Ishikawa (cell line): Measurements from ENCODE around the gene AKAP8L.

ENCODE experiments used
- CEBPB ChIP-seq: IDR thresholded peaks from 2 replicates; pipeline ENCODE4 v1.6.1; 2012
- CREB1 ChIP-seq: IDR thresholded peaks from 2 replicates; pipeline ENCODE4 v1.6.1; 2012; ENCODE audit warnings: low read depth
- EGR1 ChIP-seq: IDR thresholded peaks from 2 replicates; pipeline ENCODE4 v1.6.1; 2012
- EP300 ChIP-seq: IDR thresholded peaks from 2 replicates; pipeline ENCODE4 v1.6.1; 2012; ENCODE audit warnings: borderline replicate concordance
- FOXM1 ChIP-seq: IDR thresholded peaks from 2 replicates; pipeline ENCODE4 v1.6.1; 2012; ENCODE audit warnings: low read depth, borderline replicate concordance
- NFIC ChIP-seq: IDR thresholded peaks from 2 replicates; pipeline ENCODE4 v1.6.1; 2012
- RAD21 ChIP-seq: IDR thresholded peaks from 2 replicates; pipeline ENCODE4 v1.6.1; 2012; ENCODE audit warnings: low read depth
- TAF1 ChIP-seq: IDR thresholded peaks from 2 replicates; pipeline ENCODE4 v1.6.1; 2012; ENCODE audit warnings: low read depth, mild to moderate bottlenecking
- TCF12 ChIP-seq: IDR thresholded peaks from 2 replicates; pipeline ENCODE4 v1.6.1; 2012; ENCODE audit warnings: low read depth
- TEAD4 ChIP-seq: IDR thresholded peaks from 2 replicates; pipeline ENCODE4 v1.6.1; 2012
- YY1 ChIP-seq: IDR thresholded peaks from 2 replicates; pipeline ENCODE4 v1.6.1; 2012; ENCODE audit warnings: low read depth
- ZBTB7A ChIP-seq: IDR thresholded peaks from 2 replicates; pipeline ENCODE4 v1.6.1; 2012; ENCODE audit warnings: low read depth
- TF ChIP-seq, protein P1 (sequence below): IDR thresholded peaks from 2 replicates; pipeline ENCODE4 v1.6.1; 2012
- TF ChIP-seq, protein P2 (sequence below): IDR thresholded peaks from 2 replicates; pipeline ENCODE4 v1.6.1; 2012; ENCODE audit warnings: low read depth, mild to moderate bottlenecking
- TF ChIP-seq, protein P3 (sequence below): IDR thresholded peaks from 2 replicates; pipeline ENCODE4 v1.6.1; 2012

AKAP8L gene

DNA sequence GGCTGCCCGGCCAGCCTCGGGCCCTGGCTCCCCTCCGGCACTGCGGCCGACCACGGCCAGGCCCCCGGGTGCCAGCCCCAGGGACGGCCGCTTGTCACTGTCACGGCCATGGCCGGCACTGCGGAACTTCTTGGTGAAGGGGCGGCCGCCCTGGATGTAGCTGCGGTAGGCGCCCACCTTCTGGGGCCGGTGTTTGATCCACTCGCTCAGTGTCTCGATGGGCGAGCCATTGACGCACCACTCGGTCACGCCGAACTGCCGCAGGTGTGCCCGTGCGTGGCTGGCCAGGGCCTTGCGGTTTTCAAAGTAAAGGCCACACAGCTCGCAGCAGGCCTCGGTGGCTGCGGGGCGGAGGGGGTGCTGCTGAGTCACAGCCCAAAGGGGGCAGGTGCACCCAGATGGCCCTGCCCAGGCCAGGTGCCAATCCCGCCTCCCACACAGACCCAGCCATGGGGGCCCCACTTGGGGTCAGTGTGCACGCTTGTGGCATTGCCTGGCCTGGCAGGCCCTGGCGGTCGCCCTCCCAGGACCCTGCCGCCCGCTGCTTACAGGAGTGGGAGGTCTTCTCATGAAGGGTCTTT, 6.0 kb upstream of the AKAP8L start:
- TF ChIP-seq EGR1 (no peak), RAD21 (no peak), CEBPB (no peak), EP300 (no peak), ZBTB7A (no peak), FOXM1 (no peak), YY1 (no peak), TCF12 (no peak), TEAD4 (no peak), TAF1 (no peak), NFIC (no peak), CREB1 (no peak)
- TF ChIP-seq, protein P1, sequence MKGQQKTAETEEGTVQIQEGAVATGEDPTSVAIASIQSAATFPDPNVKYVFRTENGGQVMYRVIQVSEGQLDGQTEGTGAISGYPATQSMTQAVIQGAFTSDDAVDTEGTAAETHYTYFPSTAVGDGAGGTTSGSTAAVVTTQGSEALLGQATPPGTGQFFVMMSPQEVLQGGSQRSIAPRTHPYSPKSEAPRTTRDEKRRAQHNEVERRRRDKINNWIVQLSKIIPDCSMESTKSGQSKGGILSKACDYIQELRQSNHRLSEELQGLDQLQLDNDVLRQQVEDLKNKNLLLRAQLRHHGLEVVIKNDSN, result no peak
- TF ChIP-seq, protein P2, sequence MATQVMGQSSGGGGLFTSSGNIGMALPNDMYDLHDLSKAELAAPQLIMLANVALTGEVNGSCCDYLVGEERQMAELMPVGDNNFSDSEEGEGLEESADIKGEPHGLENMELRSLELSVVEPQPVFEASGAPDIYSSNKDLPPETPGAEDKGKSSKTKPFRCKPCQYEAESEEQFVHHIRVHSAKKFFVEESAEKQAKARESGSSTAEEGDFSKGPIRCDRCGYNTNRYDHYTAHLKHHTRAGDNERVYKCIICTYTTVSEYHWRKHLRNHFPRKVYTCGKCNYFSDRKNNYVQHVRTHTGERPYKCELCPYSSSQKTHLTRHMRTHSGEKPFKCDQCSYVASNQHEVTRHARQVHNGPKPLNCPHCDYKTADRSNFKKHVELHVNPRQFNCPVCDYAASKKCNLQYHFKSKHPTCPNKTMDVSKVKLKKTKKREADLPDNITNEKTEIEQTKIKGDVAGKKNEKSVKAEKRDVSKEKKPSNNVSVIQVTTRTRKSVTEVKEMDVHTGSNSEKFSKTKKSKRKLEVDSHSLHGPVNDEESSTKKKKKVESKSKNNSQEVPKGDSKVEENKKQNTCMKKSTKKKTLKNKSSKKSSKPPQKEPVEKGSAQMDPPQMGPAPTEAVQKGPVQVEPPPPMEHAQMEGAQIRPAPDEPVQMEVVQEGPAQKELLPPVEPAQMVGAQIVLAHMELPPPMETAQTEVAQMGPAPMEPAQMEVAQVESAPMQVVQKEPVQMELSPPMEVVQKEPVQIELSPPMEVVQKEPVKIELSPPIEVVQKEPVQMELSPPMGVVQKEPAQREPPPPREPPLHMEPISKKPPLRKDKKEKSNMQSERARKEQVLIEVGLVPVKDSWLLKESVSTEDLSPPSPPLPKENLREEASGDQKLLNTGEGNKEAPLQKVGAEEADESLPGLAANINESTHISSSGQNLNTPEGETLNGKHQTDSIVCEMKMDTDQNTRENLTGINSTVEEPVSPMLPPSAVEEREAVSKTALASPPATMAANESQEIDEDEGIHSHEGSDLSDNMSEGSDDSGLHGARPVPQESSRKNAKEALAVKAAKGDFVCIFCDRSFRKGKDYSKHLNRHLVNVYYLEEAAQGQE, result no peak
- TF ChIP-seq, protein P3, sequence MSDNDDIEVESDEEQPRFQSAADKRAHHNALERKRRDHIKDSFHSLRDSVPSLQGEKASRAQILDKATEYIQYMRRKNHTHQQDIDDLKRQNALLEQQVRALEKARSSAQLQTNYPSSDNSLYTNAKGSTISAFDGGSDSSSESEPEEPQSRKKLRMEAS, result no peak

DNA sequence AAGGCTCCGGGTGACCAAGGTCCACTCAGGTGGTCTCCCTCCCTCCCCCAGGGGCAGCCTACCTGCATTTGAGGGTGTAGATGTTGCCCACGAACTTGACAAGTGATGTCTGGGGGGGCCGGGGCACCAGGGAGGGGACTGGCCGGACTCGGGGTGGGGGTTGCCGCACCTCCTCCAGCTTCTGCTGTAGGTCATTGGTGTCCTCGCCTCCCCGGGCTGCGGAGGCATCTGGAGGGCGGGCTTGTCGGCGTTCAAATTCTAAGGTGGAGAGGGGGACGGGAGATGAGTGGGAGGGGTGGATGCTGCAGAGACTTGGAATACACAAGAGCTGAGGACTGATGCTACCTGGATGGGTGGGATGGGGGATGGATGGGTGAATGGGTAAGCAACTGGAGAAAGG, 5.3 kb upstream of the AKAP8L start:
- TF ChIP-seq EGR1 (no peak), NFIC (no peak), TEAD4 (no peak), TAF1 (no peak), EP300 (no peak), CEBPB (no peak), YY1 (no peak), RAD21 (no peak), FOXM1 (no peak), TCF12 (no peak), CREB1 (no peak), ZBTB7A (no peak)
- TF ChIP-seq, protein P2, result no peak
- TF ChIP-seq, protein P1, result no peak
- TF ChIP-seq, protein P3, result no peak

DNA sequence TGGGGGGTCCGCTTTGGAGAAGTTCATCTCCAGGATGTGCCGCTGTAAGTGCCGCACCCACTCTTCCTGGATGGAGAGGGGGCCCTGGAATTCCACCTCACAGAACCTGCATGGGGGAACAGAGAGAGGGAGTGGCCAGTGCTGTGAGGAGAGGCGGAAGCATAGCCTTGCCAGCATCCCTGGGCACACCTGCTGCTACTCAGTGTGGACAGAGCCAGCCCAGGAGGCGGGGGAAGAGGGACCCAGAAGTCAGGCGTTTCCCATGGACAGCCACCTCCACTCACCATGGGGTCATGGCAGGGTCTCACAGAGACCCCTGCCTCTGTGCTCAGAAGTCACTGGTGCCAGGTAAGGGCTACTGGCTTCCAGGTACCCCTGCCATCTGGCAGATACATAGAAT, 4.3 kb upstream of the AKAP8L start:
- TF ChIP-seq RAD21 (no peak), TCF12 (no peak), TEAD4 (no peak), ZBTB7A (no peak), NFIC (no peak)
- TF ChIP-seq, protein P1, result no peak

DNA sequence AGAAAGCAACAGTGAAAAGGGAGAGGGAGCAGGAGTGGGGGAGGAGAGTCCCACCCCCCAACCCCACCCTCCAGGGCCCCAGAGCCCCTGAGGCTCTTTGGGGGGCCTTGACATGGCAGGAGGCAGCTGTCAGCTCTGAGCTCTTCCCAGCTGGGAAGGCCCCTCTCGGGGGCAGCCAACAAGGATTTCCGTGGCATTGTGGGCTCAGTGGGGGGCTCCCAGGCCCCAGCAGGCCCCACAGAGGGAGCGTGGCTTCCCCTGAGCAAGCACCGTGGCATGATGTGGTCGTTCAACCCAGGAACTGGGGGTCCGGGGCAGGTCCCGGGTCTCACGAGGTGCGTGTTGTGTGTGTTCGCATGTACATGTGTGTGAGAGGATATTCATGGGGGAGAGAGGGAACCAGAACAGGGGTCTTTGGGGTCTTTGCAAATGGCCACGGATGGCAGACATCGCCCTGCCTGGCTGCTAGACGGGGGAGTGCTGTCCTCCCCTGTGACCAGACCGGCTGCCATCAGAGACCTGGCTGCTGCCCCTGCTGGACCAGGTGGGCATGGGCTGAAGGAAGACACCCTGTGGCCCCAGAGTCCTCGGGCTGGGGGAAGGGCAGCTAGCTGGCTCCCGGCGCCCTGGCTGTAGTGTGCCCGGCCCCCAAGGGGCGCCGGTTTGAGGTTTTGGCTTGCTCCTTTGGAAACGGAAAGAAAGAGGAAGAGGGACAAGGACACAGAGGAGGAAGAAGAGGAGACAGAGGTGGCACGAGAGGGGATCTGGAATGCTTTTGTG, 3.7 kb upstream of the AKAP8L start:
- no peak for TF ChIP-seq CREB1
- TF ChIP-seq TCF12, result no peak
- no peak for TF ChIP-seq EP300
- TF ChIP-seq EGR1, result no peak
- TF ChIP-seq, protein P3, result no peak
- no peak for TF ChIP-seq TEAD4
- no peak for TF ChIP-seq YY1
- TF ChIP-seq NFIC, result no peak

DNA sequence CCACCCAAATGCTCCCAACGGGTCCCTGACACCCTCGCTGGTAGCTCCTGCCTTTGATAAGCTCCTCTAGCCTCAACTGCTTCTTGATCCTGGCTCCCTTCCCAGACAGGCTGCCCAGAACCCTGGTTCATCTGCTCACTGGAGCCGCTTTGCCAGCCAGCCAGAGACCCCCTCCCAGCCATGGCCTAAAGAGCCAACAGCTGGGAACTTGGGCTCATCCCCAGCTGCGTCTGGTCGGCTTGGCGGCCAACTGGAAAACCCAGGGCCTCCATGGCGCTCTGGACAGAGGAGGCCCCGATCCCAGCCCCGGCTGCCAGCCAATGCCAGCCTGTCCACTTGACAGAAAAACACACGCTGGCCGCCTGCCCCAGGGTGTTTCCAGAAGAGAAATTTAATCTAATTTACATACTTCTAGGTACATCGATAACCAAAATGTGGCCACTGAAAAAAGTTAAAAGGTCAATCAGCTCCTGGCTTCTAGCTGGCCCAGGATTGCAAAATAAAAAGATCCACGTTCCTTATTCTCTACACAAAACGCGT, 3.0 kb upstream of the AKAP8L start:
- no peak for TF ChIP-seq TEAD4
- TF ChIP-seq, protein P1, result no peak
- no peak for TF ChIP-seq FOXM1
- no peak for TF ChIP-seq EGR1
- no peak for TF ChIP-seq RAD21
- TF ChIP-seq, protein P2, result no peak
- TF ChIP-seq TAF1, result no peak
- no peak for TF ChIP-seq CEBPB
- no peak for TF ChIP-seq TCF12
- TF ChIP-seq ZBTB7A, result no peak
